Ishikawa (cell line): Measurements from ENCODE around the gene PIGU.

Experiments
- CEBPB ChIP-seq: IDR thresholded peaks from 2 replicates; pipeline ENCODE4 v1.6.1; 2012
- CREB1 ChIP-seq: IDR thresholded peaks from 2 replicates; pipeline ENCODE4 v1.6.1; 2012; ENCODE audit warnings: low read depth
- EGR1 ChIP-seq: IDR thresholded peaks from 2 replicates; pipeline ENCODE4 v1.6.1; 2012
- EP300 ChIP-seq: IDR thresholded peaks from 2 replicates; pipeline ENCODE4 v1.6.1; 2012; ENCODE audit warnings: borderline replicate concordance
- FOXM1 ChIP-seq: IDR thresholded peaks from 2 replicates; pipeline ENCODE4 v1.6.1; 2012; ENCODE audit warnings: low read depth, borderline replicate concordance
- MAX ChIP-seq: IDR thresholded peaks from 2 replicates; pipeline ENCODE4 v1.6.1; 2012
- NFIC ChIP-seq: IDR thresholded peaks from 2 replicates; pipeline ENCODE4 v1.6.1; 2012
- RAD21 ChIP-seq: IDR thresholded peaks from 2 replicates; pipeline ENCODE4 v1.6.1; 2012; ENCODE audit warnings: low read depth
- TAF1 ChIP-seq: IDR thresholded peaks from 2 replicates; pipeline ENCODE4 v1.6.1; 2012; ENCODE audit warnings: low read depth, mild to moderate bottlenecking
- TCF12 ChIP-seq: IDR thresholded peaks from 2 replicates; pipeline ENCODE4 v1.6.1; 2012; ENCODE audit warnings: low read depth
- TEAD4 ChIP-seq: IDR thresholded peaks from 2 replicates; pipeline ENCODE4 v1.6.1; 2012
- YY1 ChIP-seq: IDR thresholded peaks from 2 replicates; pipeline ENCODE4 v1.6.1; 2012; ENCODE audit warnings: low read depth
- ZBTB7A ChIP-seq: IDR thresholded peaks from 2 replicates; pipeline ENCODE4 v1.6.1; 2012; ENCODE audit warnings: low read depth
- TF ChIP-seq, protein P1 (sequence below): IDR thresholded peaks from 2 replicates; pipeline ENCODE4 v1.6.1; 2012; ENCODE audit warnings: low read depth, mild to moderate bottlenecking
- TF ChIP-seq, protein P2 (sequence below): IDR thresholded peaks from 2 replicates; pipeline ENCODE4 v1.6.1; 2012

Gene PIGU

DNA sequence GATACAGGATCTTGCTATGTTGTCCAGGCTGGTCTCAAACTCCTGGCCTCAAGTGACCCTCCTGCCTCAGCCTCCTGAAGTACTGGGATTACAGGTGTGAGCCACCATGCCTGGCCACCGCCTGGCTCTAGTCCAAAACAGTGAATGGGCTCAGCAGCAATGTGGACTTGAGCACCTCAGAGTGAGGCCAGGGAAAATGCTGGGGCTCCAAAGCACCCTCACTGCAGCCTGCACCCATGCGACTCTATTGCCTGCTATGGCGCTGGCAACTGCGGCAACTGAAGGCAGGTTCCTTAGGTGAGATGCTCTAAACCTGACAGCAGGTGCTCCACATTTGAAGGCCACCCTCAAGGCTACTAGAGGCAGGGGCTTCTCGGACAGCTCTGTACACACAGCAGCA, 91.9 kb downstream of the PIGU start:
- TF ChIP-seq YY1 (no peak), TEAD4 (no peak), TAF1 (no peak), ZBTB7A (no peak), RAD21 (no peak), TCF12 (no peak), EGR1 (no peak), NFIC (no peak), EP300 (no peak), CEBPB (no peak), MAX (no peak), FOXM1 (no peak), CREB1 (no peak)
- TF ChIP-seq, protein P1, sequence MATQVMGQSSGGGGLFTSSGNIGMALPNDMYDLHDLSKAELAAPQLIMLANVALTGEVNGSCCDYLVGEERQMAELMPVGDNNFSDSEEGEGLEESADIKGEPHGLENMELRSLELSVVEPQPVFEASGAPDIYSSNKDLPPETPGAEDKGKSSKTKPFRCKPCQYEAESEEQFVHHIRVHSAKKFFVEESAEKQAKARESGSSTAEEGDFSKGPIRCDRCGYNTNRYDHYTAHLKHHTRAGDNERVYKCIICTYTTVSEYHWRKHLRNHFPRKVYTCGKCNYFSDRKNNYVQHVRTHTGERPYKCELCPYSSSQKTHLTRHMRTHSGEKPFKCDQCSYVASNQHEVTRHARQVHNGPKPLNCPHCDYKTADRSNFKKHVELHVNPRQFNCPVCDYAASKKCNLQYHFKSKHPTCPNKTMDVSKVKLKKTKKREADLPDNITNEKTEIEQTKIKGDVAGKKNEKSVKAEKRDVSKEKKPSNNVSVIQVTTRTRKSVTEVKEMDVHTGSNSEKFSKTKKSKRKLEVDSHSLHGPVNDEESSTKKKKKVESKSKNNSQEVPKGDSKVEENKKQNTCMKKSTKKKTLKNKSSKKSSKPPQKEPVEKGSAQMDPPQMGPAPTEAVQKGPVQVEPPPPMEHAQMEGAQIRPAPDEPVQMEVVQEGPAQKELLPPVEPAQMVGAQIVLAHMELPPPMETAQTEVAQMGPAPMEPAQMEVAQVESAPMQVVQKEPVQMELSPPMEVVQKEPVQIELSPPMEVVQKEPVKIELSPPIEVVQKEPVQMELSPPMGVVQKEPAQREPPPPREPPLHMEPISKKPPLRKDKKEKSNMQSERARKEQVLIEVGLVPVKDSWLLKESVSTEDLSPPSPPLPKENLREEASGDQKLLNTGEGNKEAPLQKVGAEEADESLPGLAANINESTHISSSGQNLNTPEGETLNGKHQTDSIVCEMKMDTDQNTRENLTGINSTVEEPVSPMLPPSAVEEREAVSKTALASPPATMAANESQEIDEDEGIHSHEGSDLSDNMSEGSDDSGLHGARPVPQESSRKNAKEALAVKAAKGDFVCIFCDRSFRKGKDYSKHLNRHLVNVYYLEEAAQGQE = no peak
- TF ChIP-seq, protein P2, sequence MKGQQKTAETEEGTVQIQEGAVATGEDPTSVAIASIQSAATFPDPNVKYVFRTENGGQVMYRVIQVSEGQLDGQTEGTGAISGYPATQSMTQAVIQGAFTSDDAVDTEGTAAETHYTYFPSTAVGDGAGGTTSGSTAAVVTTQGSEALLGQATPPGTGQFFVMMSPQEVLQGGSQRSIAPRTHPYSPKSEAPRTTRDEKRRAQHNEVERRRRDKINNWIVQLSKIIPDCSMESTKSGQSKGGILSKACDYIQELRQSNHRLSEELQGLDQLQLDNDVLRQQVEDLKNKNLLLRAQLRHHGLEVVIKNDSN = no peak

DNA sequence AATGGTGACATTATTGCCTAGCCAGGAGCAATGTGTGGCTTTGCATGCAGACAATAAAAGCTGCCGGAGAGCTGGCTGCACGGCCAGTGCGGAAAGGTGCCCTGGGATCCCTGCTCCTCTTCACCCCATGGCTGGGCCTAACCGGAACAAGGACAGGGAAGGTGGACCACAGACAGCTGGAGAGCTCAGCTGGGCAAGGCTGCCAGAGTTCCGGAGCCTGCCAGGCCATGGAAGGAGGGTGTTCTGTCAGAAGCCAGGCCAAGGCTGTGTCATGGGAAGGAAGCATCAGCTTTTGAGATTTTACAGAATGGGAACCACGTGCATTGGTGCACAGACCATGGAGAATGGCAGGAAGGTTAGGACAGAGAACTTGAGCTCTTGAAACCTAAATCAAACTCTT, 93.3 kb downstream of the PIGU start:
- no peak for TF ChIP-seq TAF1
- TF ChIP-seq EP300 = no peak
- no peak for TF ChIP-seq TEAD4
- no peak for TF ChIP-seq CREB1

- no peak for TF ChIP-seq CEBPB
- TF ChIP-seq MAX = no peak
- TF ChIP-seq ZBTB7A = no peak
- TF ChIP-seq TAF1 = no peak
These were observed 94.0 kb downstream of the PIGU start for GRCh38 chr20:34582911-34583310.

DNA sequence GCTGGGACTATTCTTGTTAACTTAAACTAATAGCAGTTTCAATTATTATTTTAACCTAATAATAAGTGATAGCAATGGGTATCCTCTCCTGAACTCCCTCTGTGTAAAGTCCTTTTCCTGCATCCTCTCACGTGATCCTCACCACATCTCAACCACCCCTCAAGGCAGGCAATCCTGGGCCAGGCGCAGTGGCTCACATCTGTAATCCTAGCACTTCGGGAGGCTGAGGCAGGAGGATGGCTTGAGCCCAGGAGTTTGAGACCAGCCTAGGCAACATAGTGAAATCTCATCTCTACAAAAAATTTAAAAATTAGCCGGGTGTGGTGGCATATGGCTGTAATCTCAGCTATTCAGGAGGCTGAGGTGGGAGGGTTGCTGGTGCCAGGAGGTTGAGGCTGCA, 94.7 kb downstream of the PIGU start:
- TF ChIP-seq CEBPB = no peak
- no peak for TF ChIP-seq MAX
- TF ChIP-seq TEAD4 = no peak
- TF ChIP-seq CREB1 = no peak
- no peak for TF ChIP-seq RAD21
- no peak for TF ChIP-seq EGR1
- TF ChIP-seq TCF12 = no peak

DNA sequence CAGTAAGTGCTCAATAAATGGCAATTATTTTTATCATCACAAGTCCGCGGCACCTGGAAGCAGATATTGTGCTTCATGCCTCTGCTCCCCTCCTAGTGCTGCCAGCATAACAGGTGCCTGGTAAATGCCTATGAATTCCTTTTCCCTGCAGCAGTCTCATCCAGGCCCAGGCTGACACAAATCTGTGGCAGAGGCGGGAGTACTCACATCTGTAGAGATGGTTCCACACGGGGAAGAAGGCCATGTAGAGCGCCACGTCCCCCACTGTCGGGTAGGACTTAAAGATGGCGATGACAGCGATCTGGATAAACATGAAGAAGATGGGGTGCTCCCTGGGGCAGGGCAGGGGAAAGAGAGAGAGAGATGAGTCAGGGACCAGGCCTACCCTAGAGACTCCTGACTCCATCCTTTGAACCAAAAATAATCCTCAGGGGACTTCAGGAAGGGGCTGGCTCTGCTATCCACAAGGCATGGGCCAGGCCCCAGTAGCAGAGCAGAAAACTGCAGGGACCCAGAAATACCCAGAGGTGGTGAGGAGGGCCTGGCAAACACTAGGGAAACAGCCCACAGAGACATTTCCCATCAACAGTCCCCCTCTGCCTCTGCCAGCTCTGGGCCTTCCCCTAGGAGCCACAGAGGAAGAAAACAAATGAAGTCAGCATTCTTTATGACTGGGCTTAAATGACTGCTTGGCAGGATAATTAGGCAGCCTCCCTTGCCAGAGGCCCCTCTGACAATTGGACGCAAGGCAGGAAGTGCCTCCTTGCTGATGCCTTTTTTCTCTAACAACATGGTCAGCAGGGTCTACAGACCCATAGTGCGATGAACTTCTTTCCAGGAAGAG, 95.3 kb downstream of the PIGU start:
- no peak for TF ChIP-seq CEBPB
- no peak for TF ChIP-seq TCF12
- TF ChIP-seq, protein P1 = no peak
- no peak for TF ChIP-seq TAF1
- TF ChIP-seq EP300 = no peak
- TF ChIP-seq NFIC = no peak
- TF ChIP-seq TEAD4 = no peak

GRCh38 chr20:34579979-34580940, 96.6 kb downstream of the PIGU start:
- TF ChIP-seq EGR1 (no peak), TAF1 (no peak), RAD21 (no peak), CREB1 (no peak), NFIC (no peak), CEBPB (no peak), EP300 (no peak)
- TF ChIP-seq, protein P2 = no peak
- TF ChIP-seq, protein P1 = no peak
